ENCODE results near the gene PLEKHG3. TPM values are rescaled to one million over a fixed set of nuclear protein-coding genes. Genes with fewer than 3 reads are reported as not detected.

Gene PLEKHG3
- polyA plus RNA-seq, 1 donor (not counting 4 experiments of a cell fraction or from before 2014, with no cell fraction given), result 71.0 TPM

GRCh38 chr14:64673748-64674147 is 30.5 kb upstream of the PLEKHG3 start:
- no peaks in the 10 kb centered on the region for H3K79me2 ChIP-seq (ENCODE audit: control insufficient read depth, insufficient read depth, low read length)
- peaks cover 26% of the 10 kb centered on the region for H3K4me1 ChIP-seq (ENCODE audit: control insufficient read depth, extremely low read depth, insufficient read depth, low read length)
- H3K9me3 ChIP-seq (ENCODE audit: control insufficient read depth, low read depth, low read length), result no peaks in the 10 kb centered on the region
- H4K20me1 ChIP-seq (ENCODE audit: control insufficient read depth, extremely low read depth, insufficient read depth, low read length), result no peaks in the 10 kb centered on the region
- dilution Hi-C loops (cut with MboI; ENCODE audit: extremely low pct_ligation_motif_present, low sequenced_read_pairs), result no loop called here
- no peak for FAIRE-seq
- H3K9me1 ChIP-seq (ENCODE audit: control insufficient read depth, extremely low read depth, insufficient read depth, low read length), result no peaks in the 10 kb centered on the region
- DNase-seq (ENCODE audit: low read depth, low spot score), result peak; percentile 70
- no peak overlapping the region for H2AFZ ChIP-seq (ENCODE audit: control insufficient read depth, low read length)
- H3K4me3 ChIP-seq (ENCODE audit: control insufficient read depth in 2 of 3, extremely low read depth in 1 of 3, insufficient read depth in 2 of 3, low read depth in 1 of 3, low read length in 3 of 3), result no peak overlapping the region
- H3K27me3 ChIP-seq (ENCODE audit: control insufficient read depth, extremely low read depth, insufficient read depth, low read length), result no peaks in the 10 kb centered on the region
- TF ChIP-seq EZH2 (IDR thresholded peaks at IDR 0.05; ENCODE audit: low read length) (no peak), CTCF (optimal IDR thresholded peaks at IDR 0.05 in 1 of 3, IDR thresholded peaks at IDR 0.05 in 1 of 3, conservative IDR thresholded peaks at IDR 0.05 in 1 of 3; ENCODE audit: extremely low read depth in 1 of 3, insufficient read depth in 2 of 3, low read length in 3 of 3) (no peak)
- no peak overlapping the region for H3K4me2 ChIP-seq (ENCODE audit: control insufficient read depth, extremely low read depth, insufficient read depth, low read depth, low read length)
- no peaks in the 10 kb centered on the region for H3K36me3 ChIP-seq (ENCODE audit: control insufficient read depth in 2 of 2, extremely low read depth in 1 of 2, insufficient read depth in 2 of 2, low read length in 2 of 2)
- H3K27ac ChIP-seq (ENCODE audit: control insufficient read depth, insufficient read depth, low read length), result no peak overlapping the region
- no peak overlapping the region for H3K9ac ChIP-seq (ENCODE audit: control insufficient read depth, extremely low read depth, insufficient read depth, low read length)

- H3K9ac ChIP-seq (ENCODE audit: control insufficient read depth, extremely low read depth, insufficient read depth, low read length), result no peak overlapping the region
- TF ChIP-seq EZH2 (IDR thresholded peaks at IDR 0.05; ENCODE audit: low read length) (no peak), CTCF (optimal IDR thresholded peaks at IDR 0.05 in 1 of 3, IDR thresholded peaks at IDR 0.05 in 1 of 3, conservative IDR thresholded peaks at IDR 0.05 in 1 of 3; ENCODE audit: extremely low read depth in 1 of 3, insufficient read depth in 2 of 3, low read length in 3 of 3) (no peak)
- H3K4me3 ChIP-seq (ENCODE audit: control insufficient read depth in 2 of 3, extremely low read depth in 1 of 3, insufficient read depth in 2 of 3, low read depth in 1 of 3, low read length in 3 of 3), result no peak overlapping the region
- no peak overlapping the region for H2AFZ ChIP-seq (ENCODE audit: control insufficient read depth, low read length)
- DNase-seq (ENCODE audit: low read depth, low spot score) (no peak), FAIRE-seq (no peak)
- no peaks in the 10 kb centered on the region for H4K20me1 ChIP-seq (ENCODE audit: control insufficient read depth, extremely low read depth, insufficient read depth, low read length)
- no peak overlapping the region for H3K27ac ChIP-seq (ENCODE audit: control insufficient read depth, insufficient read depth, low read length)
- no peaks in the 10 kb centered on the region for H3K27me3 ChIP-seq (ENCODE audit: control insufficient read depth, extremely low read depth, insufficient read depth, low read length)
- dilution Hi-C loops (cut with MboI; ENCODE audit: extremely low pct_ligation_motif_present, low sequenced_read_pairs), result no loop called here
- no peaks in the 10 kb centered on the region for H3K79me2 ChIP-seq (ENCODE audit: control insufficient read depth, insufficient read depth, low read length)
- H3K9me3 ChIP-seq (ENCODE audit: control insufficient read depth, low read depth, low read length), result no peaks in the 10 kb centered on the region
- H3K9me1 ChIP-seq (ENCODE audit: control insufficient read depth, extremely low read depth, insufficient read depth, low read length), result peaks cover 1% of the 10 kb centered on the region
- peaks cover 30% of the 10 kb centered on the region for H3K4me1 ChIP-seq (ENCODE audit: control insufficient read depth, extremely low read depth, insufficient read depth, low read length)
- H3K36me3 ChIP-seq (ENCODE audit: control insufficient read depth in 2 of 2, extremely low read depth in 1 of 2, insufficient read depth in 2 of 2, low read length in 2 of 2), result no peaks in the 10 kb centered on the region
- no peak overlapping the region for H3K4me2 ChIP-seq (ENCODE audit: control insufficient read depth, extremely low read depth, insufficient read depth, low read depth, low read length)
Measured at GRCh38 chr14:64674829-64675228, 29.4 kb upstream of the PLEKHG3 start.

All from keratinocyte (primary cell).